H1 (cell line): ENCODE results near the gene DHCR24. TPM values are rescaled to one million over a fixed set of nuclear protein-coding genes. Genes with fewer than 3 reads are reported as not detected.

Source experiments
- CTCF ChIA-PET: fragments of 300-600 bp; sonication (Branson Sonifier 250); formaldehyde crosslinking; loops from one replicate; lab custom pipeline; 2021; ENCODE audit not compliant: partially characterized antibody; lab: Charles Lee
- POLR2A ChIA-PET: fragments of 300-600 bp; sonication (Branson Sonifier 250); formaldehyde crosslinking; loops from one replicate; lab custom pipeline; 2021; ENCODE audit warnings: inconsistent platforms; ENCODE audit not compliant: partially characterized antibody; lab: Charles Lee
- DNase-seq, 2 experiments: peaks; one replicate each; pipeline versions ENCODE4 v3.0.0 to v3.0.0-alpha.2; 2010 to 2022; ENCODE audit warnings: low spot score in 2 of 2, low read depth in 1 of 2, mixed read lengths in 1 of 2
- FAIRE-seq: peaks from 2 replicates; lab custom pipeline; 2011; peaks lifted over from hg19 to GRCh38; lab: Jason Lieb, UNC
- H2AFZ ChIP-seq: 2 replicates; pipeline ENCODE4 v1.8.1; 2012; ENCODE audit warnings: low read length, inconsistent platforms
- H2AK5ac ChIP-seq: 2 replicates; pipeline ENCODE4 v1.6.1; 2013; ENCODE audit warnings: low read depth, low read length
- H2BK120ac ChIP-seq: replicated peaks from 2 replicates; pipeline ENCODE3; 2013; ENCODE audit warnings: low read depth, low read length, inconsistent platforms
- H2BK12ac ChIP-seq: 2 replicates; pipeline ENCODE4 v1.6.1; 2013; ENCODE audit warnings: low read depth, low read length
- H2BK15ac ChIP-seq: 2 replicates; pipeline ENCODE4 v1.6.1; 2013; ENCODE audit warnings: low read length
- H2BK20ac ChIP-seq: 2 replicates; pipeline ENCODE4 v1.6.1; 2013; ENCODE audit warnings: low read length
- H2BK5ac ChIP-seq: 2 replicates; pipeline ENCODE4 v1.6.1; 2013; ENCODE audit warnings: low read depth, low read length
- H3K14ac ChIP-seq: 2 replicates; pipeline ENCODE4 v1.6.1; 2013; ENCODE audit warnings: inconsistent platforms; ENCODE audit not compliant: insufficient read length
- H3K18ac ChIP-seq: 2 replicates; pipeline ENCODE4 v1.6.1; 2013; ENCODE audit warnings: low read length; ENCODE audit errors: extremely low read depth
- H3K23ac ChIP-seq: 2 replicates; pipeline ENCODE4 v1.6.1; 2013; ENCODE audit warnings: inconsistent platforms; ENCODE audit not compliant: insufficient read length
- H3K23me2 ChIP-seq: 2 replicates; pipeline ENCODE4 v1.6.1; 2013; ENCODE audit warnings: low read depth, low read length
- H3K27ac ChIP-seq: 2 replicates; pipeline ENCODE4 v1.6.1; 2011; ENCODE audit warnings: low read depth, low read length, inconsistent platforms
- H3K27me3 ChIP-seq, 4 experiments: replicated peaks in 1 of 4; 1 replicate in 1 of 4; 2 replicates in 3 of 4; pipeline versions ENCODE4 v1.6.1 to v1.8.1; 2011 to 2013; ENCODE audit warnings: low read length in 3 of 4, mild to moderate bottlenecking in 3 of 4, inconsistent platforms in 2 of 4, mixed read lengths in 2 of 4, moderate library complexity in 1 of 4; ENCODE audit not compliant: control insufficient read depth in 3 of 4, insufficient read depth in 3 of 4; ENCODE audit errors: extremely low read depth in 1 of 4
- H3K36me3 ChIP-seq, 4 experiments: 2 replicates each; pipeline versions ENCODE4 v1.6.1 to v1.8.1; 2011 to 2013; ENCODE audit warnings: mild to moderate bottlenecking in 4 of 4, low read length in 3 of 4, moderate library complexity in 2 of 4, control low read depth in 1 of 4, inconsistent platforms in 1 of 4; ENCODE audit not compliant: insufficient read depth in 4 of 4, control insufficient read depth in 2 of 4
- H3K4ac ChIP-seq: replicated peaks from 2 replicates; pipeline ENCODE3; 2013; ENCODE audit warnings: low read length, low read depth, mixed read lengths, inconsistent platforms; ENCODE audit not compliant: insufficient read length
- H3K4me1 ChIP-seq, 4 experiments: replicated peaks in 1 of 4; 1 replicate in 1 of 4; 2 replicates in 3 of 4; pipeline versions ENCODE4 v1.6.1 to v1.8.1; 2011 to 2013; ENCODE audit warnings: low read length in 3 of 4, inconsistent platforms in 2 of 4, mixed read lengths in 1 of 4; ENCODE audit not compliant: insufficient read depth in 4 of 4, control insufficient read depth in 3 of 4
- H3K4me2 ChIP-seq, 2 experiments: 2 replicates each; pipeline versions ENCODE4 v1.6.1 to v1.8.1; 2011 to 2013; ENCODE audit warnings: low read depth in 2 of 2, low read length in 2 of 2, control low read depth in 1 of 2, inconsistent platforms in 1 of 2, mild to moderate bottlenecking in 1 of 2; ENCODE audit not compliant: insufficient read depth in 1 of 2
- H3K4me3 ChIP-seq, 4 experiments: fragments of 200-600, 300-600 bp in 1 of 4; sonication (generic), shearing (Covaris generic), sonication (Bioruptor Twin) in 1 of 4; 2 replicates each; pipeline versions ENCODE4 v1.5.1 to v1.8.1; 2011 to 2016; ENCODE audit warnings: low read length in 4 of 4, low read depth in 3 of 4, control low read depth in 2 of 4, inconsistent platforms in 2 of 4, mild to moderate bottlenecking in 2 of 4, mixed read lengths in 1 of 4, moderate library complexity in 1 of 4; ENCODE audit not compliant: insufficient read depth in 2 of 4; ENCODE audit errors: extremely low read depth in 1 of 4
- H3K56ac ChIP-seq: replicated peaks from 2 replicates; pipeline ENCODE3; 2013; ENCODE audit warnings: low read depth, mild to moderate bottlenecking, mixed read lengths, low read length, inconsistent platforms; ENCODE audit not compliant: insufficient read length
- H3K79me1 ChIP-seq: 2 replicates; pipeline ENCODE4 v1.6.1; 2013; ENCODE audit warnings: low read depth, low read length, control low read depth
- H3K79me2 ChIP-seq, 2 experiments: 2 replicates each; pipeline versions ENCODE4 v1.6.1 to v1.8.1; 2012 to 2013; ENCODE audit warnings: low read length in 2 of 2, mild to moderate bottlenecking in 2 of 2, inconsistent platforms in 1 of 2; ENCODE audit not compliant: insufficient read depth in 2 of 2, control insufficient read depth in 1 of 2
- H3K9ac ChIP-seq, 4 experiments: replicated peaks in 1 of 4; 1 replicate in 1 of 4; 2 replicates in 3 of 4; pipeline versions ENCODE4 v1.6.1 to v1.8.1; 2011 to 2013; ENCODE audit warnings: low read depth in 3 of 4, low read length in 3 of 4, control low read depth in 2 of 4, mild to moderate bottlenecking in 2 of 4, moderate library complexity in 2 of 4, inconsistent platforms in 1 of 4; ENCODE audit errors: extremely low read depth in 1 of 4
- H3K9me3 ChIP-seq, 2 experiments: 2 replicates each; pipeline versions ENCODE4 v1.6.1 to v1.8.1; 2012 to 2013; ENCODE audit warnings: mild to moderate bottlenecking in 2 of 2, moderate library complexity in 2 of 2, control low read depth in 1 of 2, inconsistent platforms in 1 of 2, low read depth in 1 of 2, low read length in 1 of 2, mixed read lengths in 1 of 2; ENCODE audit not compliant: insufficient read depth in 2 of 2
- H4K20me1 ChIP-seq, 2 experiments: replicated peaks in 1 of 2; 2 replicates each; pipeline versions ENCODE3 to v1.8.1; 2011 to 2013; ENCODE audit warnings: inconsistent platforms in 2 of 2, low read length in 2 of 2, mild to moderate bottlenecking in 1 of 2; ENCODE audit not compliant: insufficient read depth in 2 of 2, control insufficient read depth in 1 of 2
- H4K5ac ChIP-seq: 2 replicates; pipeline ENCODE4 v1.6.1; 2013; ENCODE audit warnings: low read length, low read depth, mixed read lengths, inconsistent platforms; ENCODE audit not compliant: insufficient read length
- H4K8ac ChIP-seq: 2 replicates; pipeline ENCODE4 v1.8.0; 2013; ENCODE audit warnings: mild to moderate bottlenecking, moderate library complexity, low read length, inconsistent platforms; ENCODE audit not compliant: insufficient read depth; ENCODE audit errors: extremely low read depth
- H4K91ac ChIP-seq: replicated peaks from 2 replicates; pipeline ENCODE3; 2013; ENCODE audit warnings: low read length, mixed read lengths, inconsistent platforms; ENCODE audit not compliant: insufficient read length
- CREB1 ChIP-seq: IDR thresholded peaks from 2 replicates; pipeline ENCODE4 v1.6.1; 2012; ENCODE audit warnings: inconsistent platforms
- GABPA ChIP-seq: IDR thresholded peaks from 2 replicates; pipeline ENCODE4 v1.6.1; 2011; ENCODE audit warnings: mild to moderate bottlenecking, low read length, moderate library complexity, borderline replicate concordance; ENCODE audit not compliant: insufficient read depth
- HDAC6 ChIP-seq: IDR thresholded peaks from one replicate; pipeline ENCODE4 v1.7.1; 2012; ENCODE audit warnings: low read depth, mild to moderate bottlenecking, inconsistent platforms, low read length, moderate library complexity
- SIX5 ChIP-seq: IDR thresholded peaks from 2 replicates; pipeline ENCODE4 v1.6.1; 2011; ENCODE audit warnings: mild to moderate bottlenecking, low read depth, low read length
- SP4 ChIP-seq: IDR thresholded peaks from 2 replicates; pipeline ENCODE4 v1.6.1; 2012; ENCODE audit warnings: low read length, inconsistent platforms
- SUZ12 ChIP-seq: fragments of 200-600 bp; sonication (generic); IDR thresholded peaks from 2 replicates; pipeline ENCODE4 v1.6.1; 2012; ENCODE audit warnings: mild to moderate bottlenecking, inconsistent platforms, low read length, moderate library complexity, mixed read lengths
- TAF7 ChIP-seq: optimal IDR thresholded peaks from 2 replicates; pipeline ENCODE3; 2011; ENCODE audit warnings: low read depth, mild to moderate bottlenecking, inconsistent platforms, low read length, moderate library complexity, borderline replicate concordance
- WGBS, 2 experiments: shearing (Covaris generic) in 1 of 2; methylation state at CpG; one replicate each; pipeline versions ENCODE4 v1.1.6 to v1.1.7; 2013 to 2015; ENCODE audit warnings: low lambda C conversion rate in 2 of 2, mixed read lengths in 2 of 2, inconsistent platforms in 1 of 2, low coverage in 1 of 2, missing lambda C conversion rate in 1 of 2; ENCODE audit not compliant: insufficient replicate concordance in 2 of 2, insufficient coverage in 1 of 2, insufficient read length in 1 of 2; ENCODE audit errors: extremely low coverage in 1 of 2, missing lambda C conversion rate in 1 of 2; 5-methylcytosine and 5-hydroxymethylcytosine counted together
- polyA plus RNA-seq, 7 experiments: library from polyadenylated mRNA; depleted of rRNA in 3 of 7; stranded (reverse) in 5 of 7; unstranded in 2 of 7; fragments of >200 nt in 5 of 7; fragments of 200-250 nt in 2 of 7; gene quantifications; 1 replicate in 5 of 7; 2 replicates in 1 of 7; 4 replicates in 1 of 7; pipeline versions ENCODE4 v1.2.1 to v1.2.3, GENCODE V29; 2011 to 2013; ENCODE audit warnings: missing spikeins in 2 of 7, mixed read lengths in 2 of 7
- total RNA-seq: library from RNA; stranded (reverse); fragmentation: NEBNext Ultra II Directional; extraction: Animal tissue kit (Norgen Biotek cat#: 25700); gene quantifications from 2 replicates; pipeline ENCODE4 v1.2.1, GENCODE V29; 2021

DHCR24 gene
- total and polyA plus RNA-seq, 2 of the 8 experiments (the other 6 are each of a cell fraction or from before 2014, with no cell fraction given): 370 to 419 TPM

DNA sequence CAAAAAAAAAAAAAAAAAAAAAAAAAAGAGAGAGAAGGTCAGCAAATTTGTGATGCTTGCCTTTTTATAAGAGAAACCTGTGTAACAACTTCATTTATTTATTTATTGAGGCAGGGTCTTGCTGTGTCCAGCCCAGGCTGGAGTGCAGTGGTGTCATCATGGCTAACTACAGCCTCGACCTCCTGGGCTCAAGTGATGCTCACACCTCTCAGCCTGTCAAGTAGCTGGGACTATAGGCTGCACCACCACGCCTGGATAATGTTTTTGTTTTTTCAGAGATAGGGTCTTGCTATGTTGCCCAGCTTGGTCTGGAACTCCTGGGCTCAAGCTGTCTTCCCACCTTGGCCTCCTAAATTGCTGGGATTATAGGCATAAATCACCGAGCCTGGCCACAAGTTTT lies 42.4 kb downstream of the DHCR24 start:
- Histone ChIP-seq H2BK20ac (no peak overlapping the region), H3K36me3 (peaks cover 0 to 14% (median 7%) of the 10 kb centered on the region in 4 experiments; a peak in 6 of 8 replicates), H3K9me3 (0 out of 4 replicates have a peak, but pooled peaks cover 0 to 3% of the 10 kb centered on the region in 2 experiments), H4K91ac (no peak overlapping the region), H4K20me1 (peaks cover 0 to 3% of the 10 kb centered on the region in 2 experiments), H3K9ac (no peak overlapping the region), H3K4ac (no peak overlapping the region), H3K14ac (no peak overlapping the region), H3K23ac (no peak overlapping the region), H4K8ac (no peak overlapping the region), H2BK5ac (no peak overlapping the region), H3K79me1 (peaks cover 2% of the 10 kb centered on the region; the same call in 1 of the 2 replicates), H3K4me3 (no peak overlapping the region), H3K56ac (no peak overlapping the region), H3K27me3 (no peaks in the 10 kb centered on the region), H2AFZ (no peak overlapping the region), H3K79me2 (no peaks in the 10 kb centered on the region), H3K4me1 (no peaks in the 10 kb centered on the region), H3K4me2 (no peak overlapping the region), H2BK12ac (no peak overlapping the region), H4K5ac (no peak overlapping the region), H3K18ac (no peak overlapping the region), H2AK5ac (no peak overlapping the region), H3K23me2 (no peaks in the 10 kb centered on the region), H2BK120ac (no peak overlapping the region), H2BK15ac (no peak overlapping the region), H3K27ac (no peak overlapping the region)
- no peak for FAIRE-seq
- ChIA-PET CTCF (interaction anchor here (1.4 to 1.6 kb wide), 2 partner anchors 12 to 43 kb away, joined by 3 read pairs; partner anchors contain the start of gene TTC22), POLR2A (no interaction called here)
- no peak for DNase-seq
- 88% methylated on average over 3 of the region's 3 CpGs; no CpG with 5 or more reads in 1 of the 2 experiments for WGBS, 2 experiments
- TF ChIP-seq SP4 (no peak), GABPA (no peak), SIX5 (no peak), SUZ12 (no peak), HDAC6 (no peak), TAF7 (no peak), CREB1 (no peak)
